ENCODE data around the gene TJAP1. TPM values are rescaled to one million over a fixed set of nuclear protein-coding genes. Genes with fewer than 3 reads are reported as not detected.

TJAP1 gene
- total and polyA plus RNA-seq, 2 donors (not counting 3 experiments of a cell fraction or from before 2014, with no cell fraction given): 28.4 to 31.8 TPM

- Histone ChIP-seq H2AFZ (ENCODE audit: low read depth, low read length) (no peak overlapping the region), H3K79me2 (ENCODE audit: control insufficient read depth, insufficient read depth, low read length) (no peaks in the 10 kb centered on the region), H3K4me1 (ENCODE audit: control insufficient read depth, extremely low read depth, insufficient read depth, low read length) (peaks cover 7% of the 10 kb centered on the region), H3K9ac (replicated peaks; ENCODE audit: extremely low read depth, insufficient read depth, low read length) (no peak overlapping the region), H3K9me3 (replicated peaks; ENCODE audit: control insufficient read depth, insufficient read depth, low read length) (no peaks in the 10 kb centered on the region), H3K27ac (ENCODE audit: insufficient read depth, low read depth, low read length) (no peak overlapping the region), H3K4me3 (replicated peaks in 1 of 3; ENCODE audit: insufficient read depth in 1 of 3, low read depth in 1 of 3, low read length in 3 of 3) (no peak overlapping the region), H3K27me3 (ENCODE audit: control insufficient read depth in 2 of 2, insufficient read depth in 2 of 2, low read length in 2 of 2) (no peaks in the 10 kb centered on the region), H3K9me1 (replicated peaks; ENCODE audit: control insufficient read depth, extremely low read depth, insufficient read depth, low read length) (no peaks in the 10 kb centered on the region), H3K36me3 (ENCODE audit: control insufficient read depth in 2 of 2, extremely low read depth in 1 of 2, insufficient read depth in 2 of 2, low read length in 2 of 2) (peaks cover 0 to 29% of the 10 kb centered on the region in 2 experiments), H4K20me1 (replicated peaks; ENCODE audit: control insufficient read depth, extremely low read depth, insufficient read depth, low read length) (no peaks in the 10 kb centered on the region), H3K4me2 (ENCODE audit: insufficient read depth, low read length) (no peak overlapping the region)
- ChIA-PET CTCF (interaction anchor here (0.7 to 19.0 kb wide), 22 partner anchors 11 to 357 kb away, joined by 3 to 289 read pairs (median 8); partner anchors contain the start of genes CRIP3, DLK2, DNPH1 and POLR1C), POLR2A (no interaction called here)
- TF ChIP-seq, protein P1, sequence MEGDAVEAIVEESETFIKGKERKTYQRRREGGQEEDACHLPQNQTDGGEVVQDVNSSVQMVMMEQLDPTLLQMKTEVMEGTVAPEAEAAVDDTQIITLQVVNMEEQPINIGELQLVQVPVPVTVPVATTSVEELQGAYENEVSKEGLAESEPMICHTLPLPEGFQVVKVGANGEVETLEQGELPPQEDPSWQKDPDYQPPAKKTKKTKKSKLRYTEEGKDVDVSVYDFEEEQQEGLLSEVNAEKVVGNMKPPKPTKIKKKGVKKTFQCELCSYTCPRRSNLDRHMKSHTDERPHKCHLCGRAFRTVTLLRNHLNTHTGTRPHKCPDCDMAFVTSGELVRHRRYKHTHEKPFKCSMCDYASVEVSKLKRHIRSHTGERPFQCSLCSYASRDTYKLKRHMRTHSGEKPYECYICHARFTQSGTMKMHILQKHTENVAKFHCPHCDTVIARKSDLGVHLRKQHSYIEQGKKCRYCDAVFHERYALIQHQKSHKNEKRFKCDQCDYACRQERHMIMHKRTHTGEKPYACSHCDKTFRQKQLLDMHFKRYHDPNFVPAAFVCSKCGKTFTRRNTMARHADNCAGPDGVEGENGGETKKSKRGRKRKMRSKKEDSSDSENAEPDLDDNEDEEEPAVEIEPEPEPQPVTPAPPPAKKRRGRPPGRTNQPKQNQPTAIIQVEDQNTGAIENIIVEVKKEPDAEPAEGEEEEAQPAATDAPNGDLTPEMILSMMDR (IDR thresholded peaks at IDR 0.05; ENCODE audit: extremely low read depth in 1 of 2, insufficient read depth in 1 of 2, low read depth in 1 of 2, low read length in 2 of 2): no peak
- TF ChIP-seq JUN (IDR thresholded peaks at IDR 0.05; ENCODE audit: borderline replicate concordance, insufficient read depth, insufficient read length, low read depth): no peak
- TF ChIP-seq MYC (IDR thresholded peaks at IDR 0.05; ENCODE audit: low read depth, low read length): no peak
- TF ChIP-seq POLR2A (IDR thresholded peaks at IDR 0.05; ENCODE audit: low read depth, low read length): no peak
- no peak for TF ChIP-seq POLR2AphosphoS5 (IDR thresholded peaks at IDR 0.05; ENCODE audit: insufficient read depth, low read depth, low read length)
- TF ChIP-seq EZH2 (IDR thresholded peaks at IDR 0.05; ENCODE audit: borderline replicate concordance, low read depth, low read length, severe bottlenecking): no peak
- TF ChIP-seq MAX (IDR thresholded peaks at IDR 0.05; ENCODE audit: insufficient read depth, insufficient read length): no peak
- TF ChIP-seq FOS (IDR thresholded peaks at IDR 0.05; ENCODE audit: borderline replicate concordance, insufficient read depth, low read length): no peak
- TF ChIP-seq GATA2 (IDR thresholded peaks at IDR 0.05; ENCODE audit: insufficient read depth, insufficient read length, low read depth, low read length): no peak
- DNase-seq (ENCODE audit: low read depth, low spot score): no peak
- intact Hi-C loops (cut with micrococcal nuclease): loop anchor here (1.0 to 10.0 kb wide), 4 partner anchors 51 to 601 kb away; no protein-coding TSS in a partner anchor
- dilution Hi-C loops (cut with MboI; ENCODE audit: extremely low pct_ligation_motif_present, low sequenced_read_pairs): no loop called here
- no peak for FAIRE-seq
- BruUV-seq (replicated peaks): no TSS peak
Observed at GRCh38 chr6:43505718-43506117, 28.3 kb downstream of the TJAP1 start.
